Measurements from ENCODE around the gene TMEM171. TPM values are rescaled to one million over a fixed set of nuclear protein-coding genes. Genes with fewer than 3 reads are reported as not detected.

The TMEM171 gene
- total RNA-seq, 1 donor, result 8.0 TPM

GRCh38 chr5:73142035-73142434, 21.7 kb downstream of the TMEM171 start:
- TF ChIP-seq CTCF (IDR thresholded peaks at IDR 0.05; ENCODE audit: extremely low read depth, low read depth, low read length), result no peak
- no peak for DNase-seq (ENCODE audit: insufficient read length, low spot score, missing footprints)
- Histone ChIP-seq H3K27me3 (ENCODE audit: insufficient read depth, low read length) (peaks cover 22% of the 10 kb centered on the region), H4K20me1 (ENCODE audit: insufficient read depth, low read length) (no peaks in the 10 kb centered on the region), H3K27ac (ENCODE audit: low read depth, low read length) (no peak overlapping the region), H2AFZ (ENCODE audit: low read length) (no peak overlapping the region), H3K36me3 (ENCODE audit: insufficient read depth, low read length) (no peaks in the 10 kb centered on the region), H3K79me2 (ENCODE audit: insufficient read depth, low read length) (no peaks in the 10 kb centered on the region), H3K4me1 (ENCODE audit: insufficient read depth, low read length) (no peaks in the 10 kb centered on the region), H3K9me3 (ENCODE audit: low read depth, low read length) (no peaks in the 10 kb centered on the region), H3K4me3 (ENCODE audit: insufficient read depth, low read length) (no peak overlapping the region), H3K4me2 (ENCODE audit: insufficient read depth, low read length) (no peak overlapping the region)

- no peak for DNase-seq (ENCODE audit: insufficient read length, low spot score, missing footprints)
- Histone ChIP-seq H3K4me3 (ENCODE audit: insufficient read depth, low read length) (no peak overlapping the region), H3K36me3 (ENCODE audit: insufficient read depth, low read length) (no peaks in the 10 kb centered on the region), H3K4me2 (ENCODE audit: insufficient read depth, low read length) (no peak overlapping the region), H3K79me2 (ENCODE audit: insufficient read depth, low read length) (no peaks in the 10 kb centered on the region), H4K20me1 (ENCODE audit: insufficient read depth, low read length) (no peaks in the 10 kb centered on the region), H3K4me1 (ENCODE audit: insufficient read depth, low read length) (no peaks in the 10 kb centered on the region), H2AFZ (ENCODE audit: low read length) (no peak overlapping the region), H3K9me3 (ENCODE audit: low read depth, low read length) (no peaks in the 10 kb centered on the region), H3K27ac (ENCODE audit: low read depth, low read length) (no peak overlapping the region), H3K27me3 (ENCODE audit: insufficient read depth, low read length) (peaks cover 24% of the 10 kb centered on the region)
- TF ChIP-seq CTCF (IDR thresholded peaks at IDR 0.05; ENCODE audit: extremely low read depth, low read depth, low read length), result no peak
Measured at GRCh38 chr5:73143716-73144115, 23.3 kb downstream of the TMEM171 start.

GRCh38 chr5:73149540-73149939, 29.2 kb downstream of the TMEM171 start:
- H3K36me3 ChIP-seq (ENCODE audit: insufficient read depth, low read length), result no peaks in the 10 kb centered on the region
- H4K20me1 ChIP-seq (ENCODE audit: insufficient read depth, low read length), result no peaks in the 10 kb centered on the region
- H3K27me3 ChIP-seq (ENCODE audit: insufficient read depth, low read length), result peaks cover 23% of the 10 kb centered on the region
- H3K4me1 ChIP-seq (ENCODE audit: insufficient read depth, low read length), result no peaks in the 10 kb centered on the region
- no peak for DNase-seq (ENCODE audit: insufficient read length, low spot score, missing footprints)
- no peak for TF ChIP-seq CTCF (IDR thresholded peaks at IDR 0.05; ENCODE audit: extremely low read depth, low read depth, low read length)
- no peak overlapping the region for H3K27ac ChIP-seq (ENCODE audit: low read depth, low read length)
- no peak overlapping the region for H3K4me3 ChIP-seq (ENCODE audit: insufficient read depth, low read length)
- H3K9me3 ChIP-seq (ENCODE audit: low read depth, low read length), result no peaks in the 10 kb centered on the region
- no peaks in the 10 kb centered on the region for H3K79me2 ChIP-seq (ENCODE audit: insufficient read depth, low read length)
- H3K4me2 ChIP-seq (ENCODE audit: insufficient read depth, low read length), result no peak overlapping the region
- H2AFZ ChIP-seq (ENCODE audit: low read length), result no peak overlapping the region

- Histone ChIP-seq H3K4me1 (ENCODE audit: insufficient read depth, low read length) (no peaks in the 10 kb centered on the region), H3K4me3 (ENCODE audit: insufficient read depth, low read length) (no peak overlapping the region), H4K20me1 (ENCODE audit: insufficient read depth, low read length) (no peaks in the 10 kb centered on the region), H3K27me3 (ENCODE audit: insufficient read depth, low read length) (peaks cover 20% of the 10 kb centered on the region), H3K36me3 (ENCODE audit: insufficient read depth, low read length) (no peaks in the 10 kb centered on the region), H3K4me2 (ENCODE audit: insufficient read depth, low read length) (no peak overlapping the region), H3K79me2 (ENCODE audit: insufficient read depth, low read length) (no peaks in the 10 kb centered on the region), H3K9me3 (ENCODE audit: low read depth, low read length) (no peaks in the 10 kb centered on the region), H2AFZ (ENCODE audit: low read length) (no peak overlapping the region), H3K27ac (ENCODE audit: low read depth, low read length) (no peak overlapping the region)
- no peak for DNase-seq (ENCODE audit: insufficient read length, low spot score, missing footprints)
- TF ChIP-seq CTCF (IDR thresholded peaks at IDR 0.05; ENCODE audit: extremely low read depth, low read depth, low read length), result no peak
Measured at GRCh38 chr5:73150876-73151275, 30.5 kb downstream of the TMEM171 start.

Measured in osteoblast (primary cell).